HG03064 (cell line): ENCODE data around the gene MORC3.
"Not testable (repeated sequence)": the region's sequence is repeated elsewhere in the genome, so short reads cannot be mapped to it uniquely, and the experiment has no call there.

ENCODE experiments used
- ATAC-seq: cut with Tn5 transposase; IDR thresholded peaks from one replicate; pipeline ENCODE4 v1.9.1; 2021; ENCODE audit warnings: low read depth; ENCODE audit not compliant: unreplicated experiment

Gene MORC3, protein sequence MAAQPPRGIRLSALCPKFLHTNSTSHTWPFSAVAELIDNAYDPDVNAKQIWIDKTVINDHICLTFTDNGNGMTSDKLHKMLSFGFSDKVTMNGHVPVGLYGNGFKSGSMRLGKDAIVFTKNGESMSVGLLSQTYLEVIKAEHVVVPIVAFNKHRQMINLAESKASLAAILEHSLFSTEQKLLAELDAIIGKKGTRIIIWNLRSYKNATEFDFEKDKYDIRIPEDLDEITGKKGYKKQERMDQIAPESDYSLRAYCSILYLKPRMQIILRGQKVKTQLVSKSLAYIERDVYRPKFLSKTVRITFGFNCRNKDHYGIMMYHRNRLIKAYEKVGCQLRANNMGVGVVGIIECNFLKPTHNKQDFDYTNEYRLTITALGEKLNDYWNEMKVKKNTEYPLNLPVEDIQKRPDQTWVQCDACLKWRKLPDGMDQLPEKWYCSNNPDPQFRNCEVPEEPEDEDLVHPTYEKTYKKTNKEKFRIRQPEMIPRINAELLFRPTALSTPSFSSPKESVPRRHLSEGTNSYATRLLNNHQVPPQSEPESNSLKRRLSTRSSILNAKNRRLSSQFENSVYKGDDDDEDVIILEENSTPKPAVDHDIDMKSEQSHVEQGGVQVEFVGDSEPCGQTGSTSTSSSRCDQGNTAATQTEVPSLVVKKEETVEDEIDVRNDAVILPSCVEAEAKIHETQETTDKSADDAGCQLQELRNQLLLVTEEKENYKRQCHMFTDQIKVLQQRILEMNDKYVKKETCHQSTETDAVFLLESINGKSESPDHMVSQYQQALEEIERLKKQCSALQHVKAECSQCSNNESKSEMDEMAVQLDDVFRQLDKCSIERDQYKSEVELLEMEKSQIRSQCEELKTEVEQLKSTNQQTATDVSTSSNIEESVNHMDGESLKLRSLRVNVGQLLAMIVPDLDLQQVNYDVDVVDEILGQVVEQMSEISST

DNA sequence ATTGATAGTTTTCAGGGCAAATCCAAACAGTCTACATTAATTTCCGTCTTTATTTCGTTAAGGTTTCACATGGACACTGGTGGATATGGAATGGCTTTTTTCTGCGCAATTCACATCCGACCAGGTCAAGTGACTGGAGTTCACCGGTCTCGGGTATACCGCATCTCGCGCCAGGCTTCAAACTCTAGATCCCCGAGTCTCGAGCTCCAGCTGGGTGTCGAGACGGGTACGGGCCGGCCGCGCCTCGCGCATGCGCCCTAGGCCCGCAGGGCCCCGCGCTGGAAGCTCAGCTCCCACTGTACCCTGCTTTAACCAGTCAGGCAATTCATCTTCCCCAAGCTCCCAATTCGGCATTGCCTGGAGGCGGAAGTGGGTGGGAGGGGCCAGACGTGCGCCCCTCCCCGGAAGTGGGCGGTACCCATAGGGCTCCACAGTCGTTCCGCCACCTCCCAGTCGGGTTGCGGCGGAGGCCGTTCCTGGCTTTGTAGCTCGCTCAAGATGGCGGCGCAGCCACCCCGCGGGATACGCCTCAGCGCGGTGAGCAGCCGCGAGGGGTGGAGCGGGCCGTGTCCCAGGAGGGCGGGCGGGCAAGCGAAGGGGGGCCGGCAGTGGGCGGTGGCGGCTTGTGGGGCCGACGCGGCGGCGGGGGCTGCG is at the start of gene MORC3:
TSS of gene MORC3 (plus strand) at position 431 of the 654 bp plus-strand sequence. CDS start at position 499, 68 bp downstream.
- peak; percentile 86 for ATAC-seq

DNA sequence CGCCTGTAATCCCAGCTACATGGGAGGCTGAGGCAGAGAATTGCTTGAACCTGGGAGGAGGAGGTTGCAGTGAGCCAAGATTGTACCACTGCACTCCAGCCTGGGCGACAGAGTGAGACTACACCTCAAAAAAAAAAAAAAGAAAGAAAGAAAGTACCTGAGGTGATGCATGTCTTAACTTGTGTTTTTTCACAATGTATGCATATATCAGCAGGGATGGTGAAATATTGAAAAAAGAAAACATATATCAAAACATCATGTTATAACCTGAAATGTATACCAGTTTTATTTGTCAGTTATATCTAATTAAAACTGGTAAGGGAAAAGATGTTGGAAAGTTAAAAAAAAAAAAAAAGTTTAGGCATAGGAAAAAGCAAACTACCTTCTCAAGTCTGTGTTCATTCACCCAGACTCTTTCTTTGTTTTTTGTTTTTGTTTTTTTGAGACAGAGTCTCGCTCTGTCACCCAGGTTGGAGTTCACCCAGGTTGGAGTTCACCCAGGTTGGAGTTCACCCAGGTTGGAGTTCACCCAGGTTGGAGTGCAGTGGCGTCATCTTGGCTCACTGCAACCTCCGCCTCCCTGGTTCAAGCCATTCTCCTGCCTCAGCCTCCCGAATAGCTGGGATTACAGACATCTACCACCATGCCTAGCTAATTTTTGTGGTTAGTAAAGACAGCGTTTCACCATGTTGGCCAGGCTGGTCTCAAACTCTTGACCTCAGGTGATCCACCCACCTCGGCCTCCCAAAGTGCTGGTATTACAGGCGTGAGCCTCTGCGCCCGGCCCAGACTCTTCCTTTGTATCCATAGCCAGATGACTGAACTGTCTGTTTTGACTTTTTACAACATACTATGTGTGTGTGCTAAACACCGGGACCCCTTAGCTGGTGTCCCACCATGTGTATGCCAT is 49.0 kb upstream of the MORC3 start:
- not testable (repeated sequence) for ATAC-seq

DNA sequence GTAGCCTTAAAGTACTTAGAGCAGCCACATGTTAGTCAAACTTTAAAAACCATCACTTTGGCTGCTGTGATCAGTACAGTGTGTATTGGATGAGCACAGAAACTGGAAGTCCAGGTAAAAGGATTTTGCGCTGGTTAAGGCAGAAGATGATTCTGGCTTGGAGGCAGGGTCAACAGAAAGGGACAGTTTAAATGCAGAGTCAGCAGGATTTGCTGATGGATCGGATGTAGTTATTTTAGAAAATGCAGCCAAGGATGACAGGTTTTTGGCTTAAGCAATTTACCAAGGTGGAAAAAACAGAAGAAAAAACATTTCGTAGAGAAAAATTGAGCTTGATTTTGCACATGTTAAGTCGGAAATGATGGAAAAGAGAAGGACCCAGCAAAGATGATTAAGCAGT is 45.9 kb upstream of the MORC3 start:
- ATAC-seq, result no peak

DNA sequence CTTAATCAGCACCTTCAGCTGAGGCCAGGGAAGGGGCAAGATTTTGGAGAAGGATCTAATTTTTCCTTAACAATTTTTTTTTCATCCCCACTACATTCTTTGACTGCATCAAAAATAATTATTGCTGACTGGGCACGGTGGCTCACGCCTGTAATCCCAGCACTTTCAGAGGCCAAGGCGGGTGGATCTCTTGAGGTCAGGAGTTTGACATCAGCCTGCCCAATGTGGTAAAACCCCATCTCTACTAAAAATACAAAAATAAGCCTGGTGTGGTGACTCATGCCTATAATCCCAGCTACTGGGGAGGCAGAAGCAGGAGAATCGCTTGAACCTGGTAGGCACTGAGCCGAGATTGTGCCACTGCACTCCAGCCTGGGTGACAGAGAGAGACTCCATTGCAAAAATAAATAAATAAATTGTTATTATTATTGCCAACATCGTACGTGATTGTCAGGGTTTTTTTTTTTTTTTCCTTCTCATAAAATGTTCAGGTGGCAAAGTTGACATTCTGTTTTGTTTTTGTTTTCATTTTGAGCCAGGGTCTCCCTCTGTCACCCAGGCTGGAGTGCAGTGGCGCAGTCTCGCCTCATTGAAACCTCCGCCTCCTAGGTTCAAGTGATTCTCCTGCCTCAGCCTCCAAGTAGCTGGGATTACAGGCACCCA is 37.3 kb upstream of the MORC3 start:
- no peak for ATAC-seq

DNA sequence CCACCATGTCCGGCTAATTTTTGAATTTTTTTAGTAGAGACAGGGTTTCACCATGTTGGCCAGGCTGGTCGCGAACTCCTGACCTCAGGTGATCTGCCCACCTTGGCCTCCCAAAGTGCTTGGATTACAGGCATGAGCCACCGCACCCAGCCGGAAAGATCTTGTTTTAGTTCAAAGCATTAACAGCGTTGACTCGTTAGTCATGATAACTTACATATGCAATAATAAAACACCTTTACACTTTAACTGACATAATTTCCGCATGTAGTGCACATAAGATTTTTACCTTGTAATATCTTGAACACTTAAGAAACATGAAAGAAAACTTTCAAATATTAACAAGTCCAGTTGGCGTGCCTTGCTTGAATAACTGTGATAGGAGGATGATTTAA is 36.8 kb upstream of the MORC3 start:
- ATAC-seq, result not testable (repeated sequence)

DNA sequence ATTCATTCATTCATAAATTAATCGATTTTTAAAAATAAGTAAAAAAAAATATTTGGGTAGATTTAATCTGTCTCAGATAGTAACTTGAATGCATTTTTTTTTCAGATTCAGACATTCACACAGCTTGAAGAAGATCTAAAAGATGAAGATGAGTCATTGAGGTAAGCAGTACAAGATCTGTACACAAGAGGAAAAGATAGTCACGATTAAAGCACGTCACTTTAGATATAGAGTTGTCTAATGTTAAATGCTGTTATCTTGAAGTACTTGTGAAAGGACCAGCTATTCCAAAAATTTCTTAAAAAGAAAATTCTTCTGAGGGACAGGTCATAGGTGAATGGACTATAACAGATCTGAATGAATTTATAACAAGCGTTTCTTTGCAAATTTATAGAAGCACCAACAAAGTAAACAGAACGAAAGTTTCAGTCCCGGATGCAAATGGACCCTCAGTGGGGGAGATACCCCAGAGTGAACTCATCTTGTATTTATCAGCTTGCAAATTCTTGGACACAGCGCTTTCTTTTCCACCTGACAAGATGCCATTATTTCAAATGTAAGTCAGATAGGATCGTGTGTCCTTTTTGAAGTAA is 31.2 kb upstream of the MORC3 start:
- ATAC-seq, result no peak

DNA sequence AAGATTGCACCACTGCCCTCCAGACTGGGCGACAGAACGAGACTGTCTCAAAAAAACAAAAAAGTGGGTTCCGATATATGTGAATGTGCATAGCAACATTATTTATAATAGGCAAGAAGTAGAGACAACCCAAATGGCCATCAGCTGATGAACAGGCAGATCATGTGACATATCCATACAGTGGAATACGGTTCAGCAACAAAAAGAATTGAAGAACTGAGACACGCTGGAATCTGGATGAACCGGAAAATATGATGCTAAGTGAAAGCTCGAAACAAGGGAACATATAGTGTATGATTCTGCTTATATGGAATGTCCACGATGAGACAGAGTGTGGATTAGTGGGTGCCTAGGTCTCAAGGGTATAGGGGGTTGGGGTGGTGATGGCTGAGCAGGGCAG is 28.5 kb upstream of the MORC3 start:
- ATAC-seq, result no peak

DNA sequence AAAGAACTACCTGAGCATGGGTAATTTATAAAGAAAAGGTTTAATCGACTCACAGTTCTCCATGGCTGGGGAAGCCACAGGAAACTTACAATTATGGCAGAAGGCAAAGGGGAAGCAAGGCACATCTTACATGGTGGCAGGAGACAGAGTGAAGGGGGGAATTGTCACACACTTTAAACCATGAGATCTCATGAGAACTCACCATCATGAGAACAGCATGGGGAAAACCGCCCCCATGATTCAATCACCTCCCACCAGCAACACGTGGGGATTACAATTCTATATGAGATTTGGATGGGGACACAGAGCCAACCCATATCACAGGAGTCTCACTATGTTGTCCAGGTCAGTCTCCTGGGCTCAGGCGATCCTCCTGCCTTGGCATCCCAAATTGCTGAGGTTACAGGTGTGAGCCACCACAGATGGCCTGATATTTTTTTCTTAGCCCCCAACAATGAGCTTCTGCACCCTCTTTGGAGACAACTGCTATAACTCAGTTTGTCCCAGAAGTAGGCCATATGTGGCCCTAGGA is 22.5 kb upstream of the MORC3 start:
- no peak for ATAC-seq

DNA sequence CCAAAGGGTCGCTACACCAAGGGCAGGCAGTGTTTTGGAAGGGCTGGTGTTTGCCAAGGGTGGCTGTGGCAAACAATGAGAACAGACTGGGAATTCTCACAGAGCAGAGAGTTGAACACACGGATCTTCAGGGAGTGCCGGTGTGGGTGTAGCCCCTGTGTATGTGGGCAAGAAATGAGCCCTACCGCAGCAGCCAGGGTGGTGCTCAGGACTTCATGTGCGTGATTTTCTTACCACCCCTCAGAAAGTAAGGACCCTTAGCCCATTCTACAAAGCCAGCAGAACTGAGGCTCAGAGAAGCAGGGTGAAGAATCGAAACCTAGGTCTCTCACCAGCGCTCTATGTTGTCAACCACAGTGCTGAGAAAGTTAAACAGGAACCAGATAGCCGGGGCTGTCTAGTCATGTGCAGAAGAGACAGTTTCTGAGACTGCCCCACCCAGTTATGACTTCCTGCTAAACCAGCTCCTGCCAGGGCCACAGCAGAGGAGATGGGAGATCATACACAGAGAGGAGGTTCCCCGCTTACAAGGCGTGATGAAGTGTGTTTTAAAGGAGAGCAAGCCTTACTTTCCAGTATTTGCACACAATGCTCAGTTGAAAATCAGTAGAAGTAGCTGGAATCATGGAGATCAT is 21.9 kb upstream of the MORC3 start:
- peak; percentile 96 for ATAC-seq

DNA sequence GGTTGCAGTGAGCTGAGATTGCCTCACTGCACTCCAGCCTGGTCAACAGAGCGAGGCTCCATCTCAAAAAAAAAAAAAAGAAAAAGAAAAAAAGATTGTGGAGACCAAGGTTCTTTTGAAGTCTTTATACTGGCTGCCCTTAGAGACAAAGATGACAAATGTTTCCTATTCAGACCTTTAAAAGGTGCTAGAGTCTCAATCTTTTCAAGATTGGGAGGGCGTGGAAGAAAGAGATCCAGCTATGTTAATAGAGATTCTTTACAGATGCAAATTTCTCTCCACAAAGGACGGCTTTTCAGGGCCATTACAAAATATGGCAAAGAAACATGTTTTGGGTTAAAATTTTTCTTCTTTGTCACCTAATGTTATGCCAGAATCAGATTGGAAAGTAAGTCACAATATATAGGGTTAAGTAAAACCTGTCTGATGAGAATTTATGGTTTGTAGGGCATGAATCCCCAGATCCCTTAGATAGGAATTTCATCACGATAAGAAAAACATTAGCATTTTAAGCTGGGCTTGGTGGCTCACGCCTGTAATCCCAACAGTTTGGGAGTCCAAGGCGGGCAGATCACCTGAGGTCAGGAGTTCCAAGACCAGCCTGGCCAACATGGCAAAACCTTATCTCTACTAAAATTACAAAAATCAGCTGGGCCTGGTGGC is 13.0 kb upstream of the MORC3 start:
- ATAC-seq, result no peak

DNA sequence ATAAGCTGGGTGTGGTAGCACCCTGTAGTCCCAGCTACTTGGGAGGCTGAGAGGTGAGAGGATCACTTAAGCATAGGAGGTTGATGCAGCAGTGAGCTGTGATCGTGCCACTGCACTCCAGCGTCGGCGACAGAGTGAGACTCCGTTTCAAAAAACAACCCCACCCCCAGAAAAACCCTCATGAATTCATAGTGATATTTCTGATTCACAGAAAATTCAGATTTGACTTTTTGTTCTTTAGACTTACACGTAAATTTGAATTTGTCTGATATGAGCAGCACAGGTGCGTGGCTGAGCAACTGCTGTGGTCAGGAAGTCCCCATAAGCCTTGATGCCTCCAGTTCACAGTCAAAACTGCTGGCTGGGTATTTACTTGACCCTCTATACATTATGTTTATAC is 10.0 kb upstream of the MORC3 start:
- no peak for ATAC-seq

DNA sequence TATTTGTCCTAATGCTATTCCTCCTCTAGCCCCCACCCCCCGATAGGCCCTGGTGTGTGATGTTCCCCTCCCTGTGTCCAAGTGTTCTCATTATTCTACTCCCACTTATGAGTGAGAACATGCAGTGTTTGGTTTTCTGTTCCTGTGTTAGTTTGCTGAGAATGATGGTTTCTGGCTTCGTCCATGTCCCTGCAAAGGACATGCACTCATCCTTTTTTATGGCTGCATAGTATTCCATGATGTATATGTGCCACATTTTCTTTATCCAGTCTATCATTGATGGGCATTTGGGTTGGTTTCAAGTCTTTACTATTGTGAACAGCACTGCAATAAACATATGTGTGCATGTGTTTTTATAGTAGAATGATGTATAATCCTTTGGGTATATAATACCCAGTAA is 6.6 kb upstream of the MORC3 start:
- not testable (repeated sequence) for ATAC-seq

DNA sequence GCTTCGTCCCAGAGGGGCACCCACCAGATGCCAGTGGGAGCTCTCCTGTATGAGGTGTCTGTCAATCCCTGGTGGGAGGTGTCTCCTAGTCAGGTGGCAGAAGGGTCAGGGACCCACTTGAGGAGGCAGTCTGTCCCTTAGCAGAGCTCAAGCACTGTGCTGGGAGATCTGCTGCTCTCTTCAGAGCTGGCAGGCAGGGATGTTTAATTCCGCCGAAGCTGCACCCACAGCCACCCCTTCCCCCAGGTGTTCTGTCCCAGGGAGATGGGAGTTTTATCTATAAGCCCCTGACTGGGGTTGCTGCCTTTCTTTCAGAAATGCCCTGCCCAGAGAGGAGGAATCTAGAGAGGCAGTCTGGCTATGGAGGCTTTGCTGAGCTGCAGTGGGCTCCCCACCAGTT is 4.0 kb upstream of the MORC3 start:
- ATAC-seq, result not testable (repeated sequence)

DNA sequence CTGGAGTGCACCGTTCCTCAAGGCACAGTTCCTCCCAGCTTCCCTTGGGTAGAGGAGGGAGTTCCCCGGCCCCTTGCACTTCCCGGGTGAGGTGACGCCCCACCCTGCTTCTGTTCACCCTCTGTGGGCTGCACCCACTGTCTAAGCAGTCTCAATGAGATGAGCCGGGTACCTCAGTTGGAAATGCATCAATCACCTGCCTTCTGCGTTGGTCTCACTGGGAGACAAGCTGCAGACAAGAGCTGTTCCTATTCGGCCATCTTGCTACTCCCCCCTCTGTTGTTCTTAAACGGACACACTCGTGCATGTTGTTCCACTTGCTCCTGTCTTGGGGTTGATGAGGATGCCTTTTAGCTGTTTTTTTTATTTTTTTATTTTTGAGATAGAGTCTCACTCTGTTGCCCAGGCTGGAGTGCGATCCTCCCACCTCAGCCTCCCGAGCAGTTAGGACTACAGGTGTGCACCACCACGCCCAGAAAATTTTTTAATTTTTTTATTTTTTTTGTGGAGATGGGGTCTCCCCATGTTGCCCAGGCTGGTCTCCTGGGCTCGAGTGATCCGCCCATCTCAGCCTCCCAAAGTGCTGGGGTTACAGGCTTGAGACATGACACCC is 3.0 kb upstream of the MORC3 start:
- ATAC-seq, result no peak

DNA sequence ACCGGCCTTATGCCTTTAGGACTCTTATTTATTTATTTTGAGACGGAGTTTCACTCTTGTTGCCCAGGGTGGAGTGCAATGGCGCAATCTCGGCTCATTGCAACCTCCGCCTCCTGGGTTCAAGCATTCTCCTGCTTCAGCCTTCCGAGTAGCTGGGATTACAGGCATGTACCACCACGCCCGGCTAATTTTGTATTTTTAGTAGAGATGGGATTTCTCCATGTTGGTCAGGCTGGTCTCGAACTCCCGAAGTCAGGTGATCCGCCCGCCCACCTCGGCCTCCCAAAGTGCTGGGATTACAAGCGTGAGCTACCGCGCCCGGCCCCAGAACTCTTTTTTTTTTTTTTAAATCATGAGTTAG is 611 bp upstream of the MORC3 start:
- ATAC-seq, result not testable (repeated sequence)

DNA sequence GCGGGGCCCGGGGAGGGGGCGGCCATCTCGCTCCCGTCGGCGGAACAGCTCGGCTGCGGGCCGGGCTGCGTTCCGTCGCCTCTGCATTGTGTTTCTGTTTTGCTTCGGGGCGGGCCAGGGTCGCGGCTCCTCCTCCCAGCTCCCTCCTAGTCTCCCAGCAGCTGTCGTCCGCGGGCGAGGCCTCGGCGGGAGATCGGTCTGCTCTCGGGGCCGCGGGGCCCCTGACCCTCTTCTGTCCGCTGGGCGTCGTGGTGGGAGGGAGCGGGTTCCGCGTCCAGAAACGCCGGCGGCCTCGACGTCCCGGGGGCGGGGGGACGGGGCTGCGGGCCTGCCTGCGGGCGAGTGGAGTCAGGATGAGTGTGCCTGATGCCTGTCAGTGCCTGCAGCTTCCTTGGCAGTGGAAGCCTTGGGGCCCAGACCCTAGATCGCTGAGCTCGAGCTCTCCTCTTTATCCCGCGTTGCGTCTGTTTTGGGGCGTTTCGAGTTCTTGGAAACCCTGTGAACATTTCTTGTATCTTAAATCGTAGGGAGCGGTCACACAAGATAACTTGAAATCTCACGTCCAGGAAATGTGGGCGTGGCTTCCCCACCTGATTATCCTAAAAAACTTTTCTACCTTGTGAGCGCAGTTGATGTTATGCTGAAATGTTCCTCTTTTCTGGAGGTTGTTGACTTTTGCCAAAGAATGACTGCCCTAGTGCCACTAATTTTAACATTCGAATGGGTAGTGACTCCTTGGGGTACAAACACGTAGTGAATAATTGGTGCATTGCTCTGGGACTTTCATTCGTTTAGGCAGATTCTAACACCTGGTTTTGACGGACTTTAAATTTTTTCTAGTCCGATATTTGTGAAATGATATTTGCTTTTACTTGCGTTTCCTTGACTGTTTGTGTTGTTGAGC is 676 bp downstream of the MORC3 start:
- ATAC-seq, result peak; percentile 24
